HL-60 (cell line): ENCODE measurements around the gene BGN.

ENCODE experiments used
- GABPA ChIP-seq: IDR thresholded peaks from 2 replicates; pipeline ENCODE4 v1.6.1; 2012; ENCODE audit warnings: low read depth
- POLR2AphosphoS5 ChIP-seq: IDR thresholded peaks from 2 replicates; pipeline ENCODE4 v1.6.1; 2012; ENCODE audit warnings: low read depth
- SPI1 ChIP-seq: IDR thresholded peaks from 2 replicates; pipeline ENCODE4 v1.6.1; 2012; ENCODE audit warnings: low read depth, mild to moderate bottlenecking, borderline replicate concordance
- TF ChIP-seq, protein P1 (sequence below): IDR thresholded peaks from one replicate; pipeline ENCODE4 v1.5.1; 2011; ENCODE audit warnings: low read length, control low read depth, inconsistent platforms; ENCODE audit not compliant: insufficient read depth
- TF ChIP-seq, protein P2 (sequence below): IDR thresholded peaks from 2 replicates; pipeline ENCODE4 v1.6.1; 2012; ENCODE audit warnings: low read depth; ENCODE audit not compliant: insufficient replicate concordance

DNA sequence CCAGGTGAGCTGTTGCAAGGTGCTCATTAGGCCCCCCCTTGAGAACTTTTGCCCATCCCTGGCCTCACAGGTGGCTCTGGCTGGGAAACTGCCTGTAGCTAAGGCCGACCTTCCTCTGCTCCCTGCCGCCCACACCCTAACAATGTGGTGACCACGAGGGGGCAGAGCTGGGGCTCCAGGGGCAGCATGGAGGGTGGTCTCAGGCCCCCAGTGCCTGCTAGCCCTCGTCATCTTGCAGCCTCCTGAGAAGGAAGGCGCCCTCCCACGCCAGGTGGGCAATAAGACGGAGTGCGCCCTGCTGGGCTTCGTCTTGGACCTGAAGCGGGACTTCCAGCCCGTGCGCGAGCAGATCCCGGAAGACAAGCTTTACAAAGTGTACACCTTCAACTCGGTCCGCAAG lies 55.0 kb downstream of the BGN start:
- no peak for TF ChIP-seq POLR2AphosphoS5
- TF ChIP-seq, protein P1, sequence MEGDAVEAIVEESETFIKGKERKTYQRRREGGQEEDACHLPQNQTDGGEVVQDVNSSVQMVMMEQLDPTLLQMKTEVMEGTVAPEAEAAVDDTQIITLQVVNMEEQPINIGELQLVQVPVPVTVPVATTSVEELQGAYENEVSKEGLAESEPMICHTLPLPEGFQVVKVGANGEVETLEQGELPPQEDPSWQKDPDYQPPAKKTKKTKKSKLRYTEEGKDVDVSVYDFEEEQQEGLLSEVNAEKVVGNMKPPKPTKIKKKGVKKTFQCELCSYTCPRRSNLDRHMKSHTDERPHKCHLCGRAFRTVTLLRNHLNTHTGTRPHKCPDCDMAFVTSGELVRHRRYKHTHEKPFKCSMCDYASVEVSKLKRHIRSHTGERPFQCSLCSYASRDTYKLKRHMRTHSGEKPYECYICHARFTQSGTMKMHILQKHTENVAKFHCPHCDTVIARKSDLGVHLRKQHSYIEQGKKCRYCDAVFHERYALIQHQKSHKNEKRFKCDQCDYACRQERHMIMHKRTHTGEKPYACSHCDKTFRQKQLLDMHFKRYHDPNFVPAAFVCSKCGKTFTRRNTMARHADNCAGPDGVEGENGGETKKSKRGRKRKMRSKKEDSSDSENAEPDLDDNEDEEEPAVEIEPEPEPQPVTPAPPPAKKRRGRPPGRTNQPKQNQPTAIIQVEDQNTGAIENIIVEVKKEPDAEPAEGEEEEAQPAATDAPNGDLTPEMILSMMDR: no peak
- TF ChIP-seq GABPA: no peak
- TF ChIP-seq, protein P2, sequence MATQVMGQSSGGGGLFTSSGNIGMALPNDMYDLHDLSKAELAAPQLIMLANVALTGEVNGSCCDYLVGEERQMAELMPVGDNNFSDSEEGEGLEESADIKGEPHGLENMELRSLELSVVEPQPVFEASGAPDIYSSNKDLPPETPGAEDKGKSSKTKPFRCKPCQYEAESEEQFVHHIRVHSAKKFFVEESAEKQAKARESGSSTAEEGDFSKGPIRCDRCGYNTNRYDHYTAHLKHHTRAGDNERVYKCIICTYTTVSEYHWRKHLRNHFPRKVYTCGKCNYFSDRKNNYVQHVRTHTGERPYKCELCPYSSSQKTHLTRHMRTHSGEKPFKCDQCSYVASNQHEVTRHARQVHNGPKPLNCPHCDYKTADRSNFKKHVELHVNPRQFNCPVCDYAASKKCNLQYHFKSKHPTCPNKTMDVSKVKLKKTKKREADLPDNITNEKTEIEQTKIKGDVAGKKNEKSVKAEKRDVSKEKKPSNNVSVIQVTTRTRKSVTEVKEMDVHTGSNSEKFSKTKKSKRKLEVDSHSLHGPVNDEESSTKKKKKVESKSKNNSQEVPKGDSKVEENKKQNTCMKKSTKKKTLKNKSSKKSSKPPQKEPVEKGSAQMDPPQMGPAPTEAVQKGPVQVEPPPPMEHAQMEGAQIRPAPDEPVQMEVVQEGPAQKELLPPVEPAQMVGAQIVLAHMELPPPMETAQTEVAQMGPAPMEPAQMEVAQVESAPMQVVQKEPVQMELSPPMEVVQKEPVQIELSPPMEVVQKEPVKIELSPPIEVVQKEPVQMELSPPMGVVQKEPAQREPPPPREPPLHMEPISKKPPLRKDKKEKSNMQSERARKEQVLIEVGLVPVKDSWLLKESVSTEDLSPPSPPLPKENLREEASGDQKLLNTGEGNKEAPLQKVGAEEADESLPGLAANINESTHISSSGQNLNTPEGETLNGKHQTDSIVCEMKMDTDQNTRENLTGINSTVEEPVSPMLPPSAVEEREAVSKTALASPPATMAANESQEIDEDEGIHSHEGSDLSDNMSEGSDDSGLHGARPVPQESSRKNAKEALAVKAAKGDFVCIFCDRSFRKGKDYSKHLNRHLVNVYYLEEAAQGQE: no peak
- no peak for TF ChIP-seq SPI1
